GM23338 (cell line): ENCODE results near the gene CCNY. TPM values are rescaled to one million over a fixed set of nuclear protein-coding genes. Genes with fewer than 3 reads are reported as not detected.

Source experiments
- ATAC-seq: fragments of 200-7000 bp; cut with Tn5 transposase; 3 replicates; pipeline ENCODE4 v1.9.1; 2020
- DNase-seq: peaks from one replicate; pipeline ENCODE4 v3.0.0-alpha.2; 2015; ENCODE audit warnings: low spot score
- H2AFZ ChIP-seq: fragments of 200-600 bp; sonication (generic); 2 replicates; pipeline ENCODE4 v1.8.0; 2016; ENCODE audit warnings: antibody characterized with exemption, mild to moderate bottlenecking, moderate library complexity
- H3F3A ChIP-seq: fragments of 200-600 bp; sonication (generic); replicated peaks from 2 replicates; pipeline ENCODE4 v1.8.0; 2017; ENCODE audit warnings: antibody characterized with exemption, mixed run types, low read depth
- H3K27ac ChIP-seq: fragments of 200-600 bp; sonication (generic); 2 replicates; pipeline ENCODE4 v1.6.1; 2016; ENCODE audit warnings: low read depth
- H3K27me3 ChIP-seq: fragments of 200-600 bp; sonication (generic); 2 replicates; pipeline ENCODE4 v1.8.0; 2016; ENCODE audit warnings: mild to moderate bottlenecking, mixed run types, moderate library complexity; ENCODE audit not compliant: insufficient read depth
- H3K36me3 ChIP-seq: fragments of 200-600 bp; sonication (generic); 2 replicates; pipeline ENCODE4 v1.8.0; 2016; ENCODE audit warnings: mild to moderate bottlenecking; ENCODE audit not compliant: insufficient read depth
- H3K4me1 ChIP-seq: fragments of 200-600 bp; sonication (generic); 2 replicates; pipeline ENCODE4 v1.8.0; 2016; ENCODE audit warnings: mild to moderate bottlenecking, moderate library complexity; ENCODE audit not compliant: insufficient read depth
- H3K4me2 ChIP-seq: fragments of 200-600 bp; sonication (generic); 2 replicates; pipeline ENCODE4 v1.7.1; 2017; ENCODE audit warnings: mixed run types
- H3K4me3 ChIP-seq: fragments of 200-600 bp; sonication (generic); 2 replicates; pipeline ENCODE4 v1.6.1; 2016; ENCODE audit warnings: mixed run types
- H3K79me2 ChIP-seq: fragments of 200-600 bp; sonication (generic); replicated peaks from 2 replicates; pipeline ENCODE4 v1.8.0; 2017; ENCODE audit warnings: mild to moderate bottlenecking; ENCODE audit not compliant: insufficient read depth
- H3K9me2 ChIP-seq: fragments of 200-600 bp; sonication (generic); 2 replicates; pipeline ENCODE4 v1.8.0; 2017; ENCODE audit not compliant: insufficient read depth
- H4K20me1 ChIP-seq: fragments of 200-600 bp; sonication (generic); replicated peaks from 2 replicates; pipeline ENCODE4 v1.8.0; 2017; ENCODE audit warnings: mild to moderate bottlenecking; ENCODE audit not compliant: insufficient read depth
- H3K27ac Mint-ChIP-seq: 2 replicates; pipeline ENCODE4 v1.8.0; 2020; ENCODE audit warnings: inconsistent platforms, mild to moderate bottlenecking, moderate library complexity, mixed read lengths
- H3K27me3 Mint-ChIP-seq: 3 replicates; pipeline ENCODE4 v1.8.0; 2022; ENCODE audit warnings: low read depth, mild to moderate bottlenecking, moderate library complexity, mixed read lengths, inconsistent platforms; ENCODE audit not compliant: insufficient read depth, poor library complexity
- H3K36me3 Mint-ChIP-seq: 3 replicates; pipeline ENCODE4 v1.8.0; 2021; ENCODE audit warnings: low read depth, mild to moderate bottlenecking, inconsistent platforms, moderate library complexity, mixed read lengths
- H3K4me1 Mint-ChIP-seq: 3 replicates; pipeline ENCODE4 v1.8.0; 2020; ENCODE audit warnings: mild to moderate bottlenecking, inconsistent platforms, mixed read lengths
- H3K4me3 Mint-ChIP-seq: 3 replicates; pipeline ENCODE4 v1.8.0; 2021; ENCODE audit warnings: moderate library complexity, mild to moderate bottlenecking, inconsistent platforms, mixed read lengths
- H3K9me3 Mint-ChIP-seq: 3 replicates; pipeline ENCODE4 v1.8.0; 2020; ENCODE audit warnings: moderate library complexity, mild to moderate bottlenecking, inconsistent platforms, mixed read lengths
- CREB1 ChIP-seq: fragments of 250-450 bp; sonication (Bioruptor Pico); IDR thresholded peaks from 2 replicates; pipeline ENCODE4 v1.5.0; 2020; ENCODE audit warnings: low read depth, mild to moderate bottlenecking, moderate library complexity
- EZH2 ChIP-seq: fragments of 200-600 bp; sonication (generic); IDR thresholded peaks from one replicate; pipeline ENCODE4 v1.8.0; 2017; ENCODE audit warnings: antibody characterized with exemption, mild to moderate bottlenecking, low read depth; ENCODE audit not compliant: unreplicated experiment
- EZH2phosphoT487 ChIP-seq: fragments of 200-600 bp; sonication (generic); IDR thresholded peaks from one replicate; pipeline ENCODE4 v1.8.1; 2018; ENCODE audit warnings: antibody characterized with exemption; ENCODE audit not compliant: unreplicated experiment
- JUNB ChIP-seq: IDR thresholded peaks from one replicate; pipeline ENCODE4 v1.6.1; 2016; ENCODE audit warnings: antibody characterized with exemption; ENCODE audit not compliant: unreplicated experiment
- NANOG ChIP-seq: IDR thresholded peaks from 2 replicates; pipeline ENCODE4 v1.6.1; 2016; ENCODE audit warnings: antibody characterized with exemption, borderline replicate concordance
- POLR2AphosphoS5 ChIP-seq: IDR thresholded peaks from 2 replicates; pipeline ENCODE4 v1.6.1; 2016; ENCODE audit warnings: antibody characterized with exemption, low read depth
- STAT1 ChIP-seq: IDR thresholded peaks from one replicate; pipeline ENCODE4 v1.6.1; 2016; ENCODE audit warnings: antibody characterized with exemption; ENCODE audit not compliant: unreplicated experiment
- ZNF114 ChIP-seq: fragments of 250-450 bp; sonication (Bioruptor Pico); IDR thresholded peaks from 2 replicates; pipeline ENCODE4 v1.5.0; 2020; ENCODE audit warnings: mild to moderate bottlenecking, moderate library complexity
- ZNF331 ChIP-seq: fragments of 250-450 bp; sonication (Bioruptor Pico); IDR thresholded peaks from 2 replicates; pipeline ENCODE4 v1.5.0; 2020; ENCODE audit warnings: low read depth, mild to moderate bottlenecking, moderate library complexity
- polyA plus RNA-seq: library from polyadenylated mRNA; unstranded; fragments of >200 nt; fragmentation: Nextera tagmentation; extraction: Ambion mirVana; gene quantifications from 2 replicates; pipeline ENCODE4 v1.2.1, GENCODE V29; 2016
- total RNA-seq: library from RNA; depleted of rRNA; stranded (reverse); fragments of >200 nt; shearing (Covaris generic); gene quantifications from 2 replicates; pipeline ENCODE4 v1.2.3, GENCODE V29; 2014
- TF ChIP-seq, protein P1 (sequence below): IDR thresholded peaks from one replicate; pipeline ENCODE4 v1.6.1; 2018; ENCODE audit warnings: antibody characterized with exemption; ENCODE audit not compliant: unreplicated experiment
- TF ChIP-seq, protein P2 (sequence below): IDR thresholded peaks from 2 replicates; pipeline ENCODE4 v1.6.1; 2016; ENCODE audit warnings: antibody characterized with exemption
- TF ChIP-seq, protein P3 (sequence below): fragments of 250-450 bp; sonication (Bioruptor Pico); IDR thresholded peaks from 2 replicates; pipeline ENCODE4 v1.5.0; 2020; ENCODE audit warnings: mild to moderate bottlenecking, moderate library complexity
- TF ChIP-seq, protein P4 (sequence below), 2 experiments: fragments of 200-600 bp in 1 of 2; sonication (generic) in 1 of 2; conservative IDR thresholded peaks; 2 replicates each; pipeline versions ENCODE4 v1.5.1 to v1.6.1; 2016 to 2017; ENCODE audit warnings: antibody characterized with exemption in 2 of 2, low read depth in 2 of 2, mild to moderate bottlenecking in 2 of 2, moderate library complexity in 1 of 2

The CCNY gene
- total and polyA plus RNA-seq, 2 experiments from 2014 or later: 14.2 to 29.0 TPM

DNA sequence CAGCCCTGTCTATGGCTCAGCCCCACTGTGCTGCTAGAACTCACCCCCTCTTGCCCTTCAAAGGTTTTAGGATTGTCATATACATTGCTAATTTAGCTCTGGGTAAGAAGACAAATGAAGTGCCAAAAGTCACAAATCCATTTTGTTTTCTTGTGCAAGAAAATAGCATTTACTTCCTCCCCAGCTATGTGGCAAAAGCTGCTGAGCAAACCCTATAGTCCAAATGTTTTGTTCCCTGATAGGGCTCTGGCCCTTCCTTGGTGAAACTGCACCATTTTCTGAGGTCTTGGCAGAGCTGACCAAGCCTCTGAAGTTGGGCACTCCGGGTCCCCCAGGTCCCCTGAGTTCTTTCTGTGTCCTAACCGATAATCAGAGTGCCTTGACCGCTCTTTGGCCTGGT lies 184.7 kb downstream of the CCNY start:
- DNase-seq (no peak), ATAC-seq (no peak)
- no peaks in the 10 kb centered on the region for H3K27me3 ChIP-seq
- H3K4me3 ChIP-seq: no peak overlapping the region
- Mint-ChIP-seq H3K9me3 (no peaks in the 10 kb centered on the region), H3K36me3 (no peaks in the 10 kb centered on the region), H3K4me1 (peaks cover 36% of the 10 kb centered on the region), H3K27ac (peak overlapping the region; percentile 48; the same call in 1 of the 2 replicates), H3K4me3 (no peak overlapping the region), H3K27me3 (peaks cover 4% of the 10 kb centered on the region)
- no peak overlapping the region for H2AFZ ChIP-seq
- H3K4me2 ChIP-seq: no peak overlapping the region; the same call in 1 of the 2 replicates
- H3K36me3 ChIP-seq: no peaks in the 10 kb centered on the region
- peaks cover 27% of the 10 kb centered on the region for H3K4me1 ChIP-seq
- H3K27ac ChIP-seq: no peak overlapping the region
- TF ChIP-seq JUNB (no peak), ZNF114 (CRISPR knock-in tag) (no peak), NANOG (no peak), CREB1 (CRISPR knock-in tag) (no peak), STAT1 (no peak), EZH2phosphoT487 (no peak), EZH2 (no peak), POLR2AphosphoS5 (no peak), ZNF331 (CRISPR knock-in tag) (no peak)
- TF ChIP-seq, protein P1, sequence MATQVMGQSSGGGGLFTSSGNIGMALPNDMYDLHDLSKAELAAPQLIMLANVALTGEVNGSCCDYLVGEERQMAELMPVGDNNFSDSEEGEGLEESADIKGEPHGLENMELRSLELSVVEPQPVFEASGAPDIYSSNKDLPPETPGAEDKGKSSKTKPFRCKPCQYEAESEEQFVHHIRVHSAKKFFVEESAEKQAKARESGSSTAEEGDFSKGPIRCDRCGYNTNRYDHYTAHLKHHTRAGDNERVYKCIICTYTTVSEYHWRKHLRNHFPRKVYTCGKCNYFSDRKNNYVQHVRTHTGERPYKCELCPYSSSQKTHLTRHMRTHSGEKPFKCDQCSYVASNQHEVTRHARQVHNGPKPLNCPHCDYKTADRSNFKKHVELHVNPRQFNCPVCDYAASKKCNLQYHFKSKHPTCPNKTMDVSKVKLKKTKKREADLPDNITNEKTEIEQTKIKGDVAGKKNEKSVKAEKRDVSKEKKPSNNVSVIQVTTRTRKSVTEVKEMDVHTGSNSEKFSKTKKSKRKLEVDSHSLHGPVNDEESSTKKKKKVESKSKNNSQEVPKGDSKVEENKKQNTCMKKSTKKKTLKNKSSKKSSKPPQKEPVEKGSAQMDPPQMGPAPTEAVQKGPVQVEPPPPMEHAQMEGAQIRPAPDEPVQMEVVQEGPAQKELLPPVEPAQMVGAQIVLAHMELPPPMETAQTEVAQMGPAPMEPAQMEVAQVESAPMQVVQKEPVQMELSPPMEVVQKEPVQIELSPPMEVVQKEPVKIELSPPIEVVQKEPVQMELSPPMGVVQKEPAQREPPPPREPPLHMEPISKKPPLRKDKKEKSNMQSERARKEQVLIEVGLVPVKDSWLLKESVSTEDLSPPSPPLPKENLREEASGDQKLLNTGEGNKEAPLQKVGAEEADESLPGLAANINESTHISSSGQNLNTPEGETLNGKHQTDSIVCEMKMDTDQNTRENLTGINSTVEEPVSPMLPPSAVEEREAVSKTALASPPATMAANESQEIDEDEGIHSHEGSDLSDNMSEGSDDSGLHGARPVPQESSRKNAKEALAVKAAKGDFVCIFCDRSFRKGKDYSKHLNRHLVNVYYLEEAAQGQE: no peak
- TF ChIP-seq, protein P2, sequence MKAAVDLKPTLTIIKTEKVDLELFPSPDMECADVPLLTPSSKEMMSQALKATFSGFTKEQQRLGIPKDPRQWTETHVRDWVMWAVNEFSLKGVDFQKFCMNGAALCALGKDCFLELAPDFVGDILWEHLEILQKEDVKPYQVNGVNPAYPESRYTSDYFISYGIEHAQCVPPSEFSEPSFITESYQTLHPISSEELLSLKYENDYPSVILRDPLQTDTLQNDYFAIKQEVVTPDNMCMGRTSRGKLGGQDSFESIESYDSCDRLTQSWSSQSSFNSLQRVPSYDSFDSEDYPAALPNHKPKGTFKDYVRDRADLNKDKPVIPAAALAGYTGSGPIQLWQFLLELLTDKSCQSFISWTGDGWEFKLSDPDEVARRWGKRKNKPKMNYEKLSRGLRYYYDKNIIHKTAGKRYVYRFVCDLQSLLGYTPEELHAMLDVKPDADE: no peak
- TF ChIP-seq, protein P3, sequence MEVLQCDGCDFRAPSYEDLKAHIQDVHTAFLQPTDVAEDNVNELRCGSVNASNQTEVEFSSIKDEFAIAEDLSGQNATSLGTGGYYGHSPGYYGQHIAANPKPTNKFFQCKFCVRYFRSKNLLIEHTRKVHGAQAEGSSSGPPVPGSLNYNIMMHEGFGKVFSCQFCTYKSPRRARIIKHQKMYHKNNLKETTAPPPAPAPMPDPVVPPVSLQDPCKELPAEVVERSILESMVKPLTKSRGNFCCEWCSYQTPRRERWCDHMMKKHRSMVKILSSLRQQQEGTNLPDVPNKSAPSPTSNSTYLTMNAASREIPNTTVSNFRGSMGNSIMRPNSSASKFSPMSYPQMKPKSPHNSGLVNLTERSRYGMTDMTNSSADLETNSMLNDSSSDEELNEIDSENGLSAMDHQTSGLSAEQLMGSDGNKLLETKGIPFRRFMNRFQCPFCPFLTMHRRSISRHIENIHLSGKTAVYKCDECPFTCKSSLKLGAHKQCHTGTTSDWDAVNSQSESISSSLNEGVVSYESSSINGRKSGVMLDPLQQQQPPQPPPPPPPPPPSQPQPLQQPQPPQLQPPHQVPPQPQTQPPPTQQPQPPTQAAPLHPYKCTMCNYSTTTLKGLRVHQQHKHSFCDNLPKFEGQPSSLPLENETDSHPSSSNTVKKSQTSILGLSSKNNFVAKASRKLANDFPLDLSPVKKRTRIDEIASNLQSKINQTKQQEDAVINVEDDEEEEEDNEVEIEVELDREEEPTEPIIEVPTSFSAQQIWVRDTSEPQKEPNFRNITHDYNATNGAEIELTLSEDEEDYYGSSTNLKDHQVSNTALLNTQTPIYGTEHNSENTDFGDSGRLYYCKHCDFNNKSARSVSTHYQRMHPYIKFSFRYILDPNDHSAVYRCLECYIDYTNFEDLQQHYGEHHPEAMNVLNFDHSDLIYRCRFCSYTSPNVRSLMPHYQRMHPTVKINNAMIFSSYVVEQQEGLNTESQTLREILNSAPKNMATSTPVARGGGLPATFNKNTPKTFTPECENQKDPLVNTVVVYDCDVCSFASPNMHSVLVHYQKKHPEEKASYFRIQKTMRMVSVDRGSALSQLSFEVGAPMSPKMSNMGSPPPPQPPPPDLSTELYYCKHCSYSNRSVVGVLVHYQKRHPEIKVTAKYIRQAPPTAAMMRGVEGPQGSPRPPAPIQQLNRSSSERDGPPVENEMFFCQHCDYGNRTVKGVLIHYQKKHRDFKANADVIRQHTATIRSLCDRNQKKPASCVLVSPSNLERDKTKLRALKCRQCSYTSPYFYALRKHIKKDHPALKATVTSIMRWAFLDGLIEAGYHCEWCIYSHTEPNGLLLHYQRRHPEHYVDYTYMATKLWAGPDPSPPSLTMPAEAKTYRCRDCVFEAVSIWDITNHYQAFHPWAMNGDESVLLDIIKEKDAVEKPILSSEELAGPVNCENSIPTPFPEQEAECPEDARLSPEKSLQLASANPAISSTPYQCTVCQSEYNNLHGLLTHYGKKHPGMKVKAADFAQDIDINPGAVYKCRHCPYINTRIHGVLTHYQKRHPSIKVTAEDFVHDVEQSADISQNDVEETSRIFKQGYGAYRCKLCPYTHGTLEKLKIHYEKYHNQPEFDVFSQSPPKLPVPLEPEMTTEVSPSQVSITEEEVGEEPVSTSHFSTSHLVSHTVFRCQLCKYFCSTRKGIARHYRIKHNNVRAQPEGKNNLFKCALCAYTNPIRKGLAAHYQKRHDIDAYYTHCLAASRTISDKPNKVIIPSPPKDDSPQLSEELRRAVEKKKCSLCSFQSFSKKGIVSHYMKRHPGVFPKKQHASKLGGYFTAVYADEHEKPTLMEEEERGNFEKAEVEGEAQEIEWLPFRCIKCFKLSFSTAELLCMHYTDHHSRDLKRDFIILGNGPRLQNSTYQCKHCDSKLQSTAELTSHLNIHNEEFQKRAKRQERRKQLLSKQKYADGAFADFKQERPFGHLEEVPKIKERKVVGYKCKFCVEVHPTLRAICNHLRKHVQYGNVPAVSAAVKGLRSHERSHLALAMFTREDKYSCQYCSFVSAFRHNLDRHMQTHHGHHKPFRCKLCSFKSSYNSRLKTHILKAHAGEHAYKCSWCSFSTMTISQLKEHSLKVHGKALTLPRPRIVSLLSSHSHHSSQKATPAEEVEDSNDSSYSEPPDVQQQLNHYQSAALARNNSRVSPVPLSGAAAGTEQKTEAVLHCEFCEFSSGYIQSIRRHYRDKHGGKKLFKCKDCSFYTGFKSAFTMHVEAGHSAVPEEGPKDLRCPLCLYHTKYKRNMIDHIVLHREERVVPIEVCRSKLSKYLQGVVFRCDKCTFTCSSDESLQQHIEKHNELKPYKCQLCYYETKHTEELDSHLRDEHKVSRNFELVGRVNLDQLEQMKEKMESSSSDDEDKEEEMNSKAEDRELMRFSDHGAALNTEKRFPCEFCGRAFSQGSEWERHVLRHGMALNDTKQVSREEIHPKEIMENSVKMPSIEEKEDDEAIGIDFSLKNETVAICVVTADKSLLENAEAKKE: no peak
- TF ChIP-seq, protein P4, sequence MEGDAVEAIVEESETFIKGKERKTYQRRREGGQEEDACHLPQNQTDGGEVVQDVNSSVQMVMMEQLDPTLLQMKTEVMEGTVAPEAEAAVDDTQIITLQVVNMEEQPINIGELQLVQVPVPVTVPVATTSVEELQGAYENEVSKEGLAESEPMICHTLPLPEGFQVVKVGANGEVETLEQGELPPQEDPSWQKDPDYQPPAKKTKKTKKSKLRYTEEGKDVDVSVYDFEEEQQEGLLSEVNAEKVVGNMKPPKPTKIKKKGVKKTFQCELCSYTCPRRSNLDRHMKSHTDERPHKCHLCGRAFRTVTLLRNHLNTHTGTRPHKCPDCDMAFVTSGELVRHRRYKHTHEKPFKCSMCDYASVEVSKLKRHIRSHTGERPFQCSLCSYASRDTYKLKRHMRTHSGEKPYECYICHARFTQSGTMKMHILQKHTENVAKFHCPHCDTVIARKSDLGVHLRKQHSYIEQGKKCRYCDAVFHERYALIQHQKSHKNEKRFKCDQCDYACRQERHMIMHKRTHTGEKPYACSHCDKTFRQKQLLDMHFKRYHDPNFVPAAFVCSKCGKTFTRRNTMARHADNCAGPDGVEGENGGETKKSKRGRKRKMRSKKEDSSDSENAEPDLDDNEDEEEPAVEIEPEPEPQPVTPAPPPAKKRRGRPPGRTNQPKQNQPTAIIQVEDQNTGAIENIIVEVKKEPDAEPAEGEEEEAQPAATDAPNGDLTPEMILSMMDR (conservative IDR thresholded peaks at IDR 0.05; ENCODE audit: low read depth in 2 of 2): no peak
- no peaks in the 10 kb centered on the region for H3F3A ChIP-seq
- no peaks in the 10 kb centered on the region for H4K20me1 ChIP-seq
- peaks cover 7% of the 10 kb centered on the region; the same call in 1 of the 2 replicates for H3K9me2 ChIP-seq
- peaks cover 7% of the 10 kb centered on the region; the same call in 1 of the 2 replicates for H3K79me2 ChIP-seq
